Stimulated activated CD8-positive, alpha-beta memory T cell treated with anti-CD3 and anti-CD28 coated beads, Interleukin-4, amount 100 ng/mL, for 24 hours (primary cell): Measurements from ENCODE around the gene PALD1.
"Not testable (repeated sequence)": the region's sequence is repeated elsewhere in the genome, so short reads cannot be mapped to it uniquely, and the experiment has no call there.

Experiments
- DNase-seq: peaks from one replicate; pipeline ENCODE4 v3.0.0-alpha.2; 2020; ENCODE audit warnings: low read depth

The PALD1 gene

GRCh38 chr10:70604106-70604505 lies 125.5 kb downstream of the PALD1 start:
- no peak for DNase-seq

GRCh38 chr10:70605161-70605560 lies 126.6 kb downstream of the PALD1 start:
- no peak for DNase-seq

- no peak for DNase-seq
Measured at GRCh38 chr10:70607936-70608335, 129.4 kb downstream of the PALD1 start.

GRCh38 chr10:70613941-70614340 lies 135.4 kb downstream of the PALD1 start:
- DNase-seq: no peak

GRCh38 chr10:70614364-70614763 lies 135.8 kb downstream of the PALD1 start:
- not testable (repeated sequence) for DNase-seq

- DNase-seq: no peak
Measured at GRCh38 chr10:70615211-70615610, 136.6 kb downstream of the PALD1 start.

GRCh38 chr10:70615784-70616522 lies 137.4 kb downstream of the PALD1 start:
- no peak for DNase-seq

GRCh38 chr10:70616761-70617160 lies 138.2 kb downstream of the PALD1 start:
- DNase-seq: no peak
